DND-41 (cell line): ENCODE results near the gene AMPH.

ENCODE experiments used
- ATAC-seq: fragments of 200-7000 bp; cut with Tn5 transposase; 3 replicates; pipeline ENCODE4 v1.9.1; 2021; ENCODE audit warnings: low read depth; ENCODE audit not compliant: insufficient read depth
- DNase-seq: peaks from one replicate; pipeline ENCODE4 v3.0.0-alpha.2; 2020
- H2AFZ ChIP-seq: 2 replicates; pipeline ENCODE4 v1.6.0; 2012; ENCODE audit warnings: low read depth, low read length
- H3K27ac ChIP-seq: 2 replicates; pipeline ENCODE4 v1.5.1; 2012; ENCODE audit warnings: low read length, inconsistent platforms
- H3K27me3 ChIP-seq: fragments of 200-600 bp; sonication (generic); 2 replicates; pipeline ENCODE4 v1.6.0; 2012; ENCODE audit warnings: low read length, mild to moderate bottlenecking, inconsistent platforms; ENCODE audit not compliant: insufficient read depth, poor library complexity
- H3K36me3 ChIP-seq: 2 replicates; pipeline ENCODE4 v1.5.1; 2012; ENCODE audit warnings: low read length, inconsistent platforms; ENCODE audit not compliant: insufficient read depth
- H3K4me1 ChIP-seq: 2 replicates; pipeline ENCODE4 v1.5.1; 2012; ENCODE audit warnings: mild to moderate bottlenecking, low read length; ENCODE audit not compliant: insufficient read depth
- H3K4me2 ChIP-seq: 2 replicates; pipeline ENCODE4 v1.6.0; 2012; ENCODE audit warnings: mild to moderate bottlenecking, moderate library complexity, low read length, inconsistent platforms; ENCODE audit not compliant: insufficient read depth
- H3K4me3 ChIP-seq, 2 experiments: fragments of 200-600 bp in 1 of 2; shearing (Covaris generic) in 1 of 2; 2 replicates each; pipeline ENCODE4 v1.5.1; 2012 to 2016; ENCODE audit warnings: inconsistent platforms in 2 of 2, low read length in 2 of 2, mild to moderate bottlenecking in 2 of 2, low read depth in 1 of 2, moderate library complexity in 1 of 2
- H3K79me2 ChIP-seq: 2 replicates; pipeline ENCODE4 v1.6.0; 2012; ENCODE audit warnings: low read length, inconsistent platforms; ENCODE audit not compliant: insufficient read depth
- H3K9ac ChIP-seq: 2 replicates; pipeline ENCODE4 v1.6.0; 2012; ENCODE audit warnings: low read depth, mild to moderate bottlenecking, inconsistent platforms, low read length, moderate library complexity
- H3K9me3 ChIP-seq: 2 replicates; pipeline ENCODE4 v1.5.1; 2012; ENCODE audit warnings: low read length, moderate library complexity, mild to moderate bottlenecking, inconsistent platforms; ENCODE audit not compliant: insufficient read depth, severe bottlenecking
- H4K20me1 ChIP-seq: 2 replicates; pipeline ENCODE4 v1.6.0; 2012; ENCODE audit warnings: low read length; ENCODE audit not compliant: insufficient read depth
- CTCF ChIP-seq: IDR thresholded peaks from 2 replicates; pipeline ENCODE4 v1.5.1; 2012; ENCODE audit warnings: borderline replicate concordance, low read length, moderate library complexity, mild to moderate bottlenecking; ENCODE audit not compliant: poor library complexity, severe bottlenecking; ENCODE audit errors: extremely low read depth
- EZH2 ChIP-seq: IDR thresholded peaks from 3 replicates; pipeline ENCODE4 v1.6.1; 2012; ENCODE audit warnings: borderline replicate concordance, low read depth, mild to moderate bottlenecking, moderate library complexity, low read length, inconsistent platforms; ENCODE audit not compliant: severe bottlenecking

Gene AMPH

GRCh38 chr7:38625866-38626265 lies 5.3 kb downstream of the AMPH start:
- no peak overlapping the region for H3K4me2 ChIP-seq
- H3K36me3 ChIP-seq = no peaks in the 10 kb centered on the region
- no peaks in the 10 kb centered on the region for H3K79me2 ChIP-seq
- H3K9ac ChIP-seq = no peak overlapping the region
- no peak overlapping the region for H2AFZ ChIP-seq
- no peak for TF ChIP-seq CTCF
- no peak for TF ChIP-seq EZH2
- DNase-seq (no peak), ATAC-seq (no peak)
- no peak overlapping the region for H3K4me3 ChIP-seq
- H4K20me1 ChIP-seq = no peaks in the 10 kb centered on the region
- H3K27me3 ChIP-seq = no peaks in the 10 kb centered on the region
- no peak overlapping the region for H3K27ac ChIP-seq
- no peaks in the 10 kb centered on the region for H3K9me3 ChIP-seq
- H3K4me1 ChIP-seq = no peaks in the 10 kb centered on the region

GRCh38 chr7:38615665-38616064 lies 15.5 kb downstream of the AMPH start:
- H3K4me1 ChIP-seq = no peaks in the 10 kb centered on the region
- no peaks in the 10 kb centered on the region for H3K79me2 ChIP-seq
- H3K27me3 ChIP-seq = peaks cover 4% of the 10 kb centered on the region
- H3K4me3 ChIP-seq = no peak overlapping the region
- no peak overlapping the region for H3K9ac ChIP-seq
- no peak for DNase-seq
- no peaks in the 10 kb centered on the region for H4K20me1 ChIP-seq
- no peaks in the 10 kb centered on the region for H3K9me3 ChIP-seq
- no peak overlapping the region for H3K4me2 ChIP-seq
- H2AFZ ChIP-seq = no peak overlapping the region
- no peaks in the 10 kb centered on the region for H3K36me3 ChIP-seq
- H3K27ac ChIP-seq = no peak overlapping the region
- no peak for ATAC-seq
- TF ChIP-seq EZH2 (no peak), CTCF (no peak)

GRCh38 chr7:38607466-38607865 lies 23.7 kb downstream of the AMPH start:
- H3K4me3 ChIP-seq = no peak overlapping the region
- no peaks in the 10 kb centered on the region for H3K36me3 ChIP-seq
- ATAC-seq = no peak
- no peak overlapping the region for H2AFZ ChIP-seq
- DNase-seq = no peak
- no peaks in the 10 kb centered on the region for H3K79me2 ChIP-seq
- H3K9me3 ChIP-seq = no peaks in the 10 kb centered on the region
- no peaks in the 10 kb centered on the region for H3K4me1 ChIP-seq
- no peak for TF ChIP-seq CTCF
- no peak for TF ChIP-seq EZH2
- peaks cover 10% of the 10 kb centered on the region for H3K27me3 ChIP-seq
- no peaks in the 10 kb centered on the region for H4K20me1 ChIP-seq
- H3K27ac ChIP-seq = no peak overlapping the region
- no peak overlapping the region for H3K9ac ChIP-seq
- no peak overlapping the region for H3K4me2 ChIP-seq

- Histone ChIP-seq H3K4me3 (no peak overlapping the region), H2AFZ (no peak overlapping the region), H3K36me3 (no peaks in the 10 kb centered on the region), H4K20me1 (no peaks in the 10 kb centered on the region), H3K4me1 (no peaks in the 10 kb centered on the region), H3K9me3 (no peaks in the 10 kb centered on the region), H3K4me2 (no peak overlapping the region), H3K27ac (no peak overlapping the region), H3K27me3 (no peaks in the 10 kb centered on the region), H3K79me2 (no peaks in the 10 kb centered on the region), H3K9ac (no peak overlapping the region)
- TF ChIP-seq CTCF = no peak
- no peak for TF ChIP-seq EZH2
- ATAC-seq (no peak), DNase-seq (no peak)
Measured at GRCh38 chr7:38600741-38601140, 30.4 kb downstream of the AMPH start.
